Posterior vena cava (tissue), 2 donors: ENCODE data around the gene ADNP2. TPM values are rescaled to one million over a fixed set of nuclear protein-coding genes. Genes with fewer than 3 reads are reported as not detected.

Experiments
- DNase-seq: peaks from one replicate; pipeline ENCODE4 v3.0.0-alpha.2; 2020; ENCODE audit warnings: low spot score
- intact Hi-C, 2 donors: fragments of 100-400 bp; cut with DNase I; formaldehyde crosslinking; loops; one replicate each; pipeline versions ENCODE4 v1.14.1 to v1.14.2; 2022 to 2023
- total RNA-seq, 2 donors: library from RNA; stranded (reverse); fragmentation: NEBNext Ultra II Directional; extraction: Animal tissue kit (Norgen Biotek cat#: 25700); gene quantifications; one replicate each; pipeline ENCODE4 v1.2.1, GENCODE V29; 2021
- donor health status: DM: yes; HTN: yes; CAD: no.
- donor health status: DM: yes; HTN: yes; CAD: no.

Gene ADNP2
- total RNA-seq, 2 donors from 2014 or later = 15.3 to 19.6 TPM

GRCh38 chr18:80183273-80184050, 74.4 kb downstream of the ADNP2 start:
- intact Hi-C loops = no loop called here
- DNase-seq = no peak

GRCh38 chr18:80184243-80184772, 75.2 kb downstream of the ADNP2 start:
- DNase-seq = no peak
- intact Hi-C loops = no loop called here

- DNase-seq = no peak
- intact Hi-C loops = no loop called here
Measured at GRCh38 chr18:80185545-80185944, 76.5 kb downstream of the ADNP2 start.

- intact Hi-C loops = no loop called here
- no peak for DNase-seq
Measured at GRCh38 chr18:80187956-80188642, 79.0 kb downstream of the ADNP2 start.

GRCh38 chr18:80188643-80189530, 79.8 kb downstream of the ADNP2 start:
- DNase-seq = no peak
- intact Hi-C loops = no loop called here

- DNase-seq = no peak
- intact Hi-C loops = no loop called here
Measured at GRCh38 chr18:80189531-80189865, 80.4 kb downstream of the ADNP2 start.

Other genes with a start within 250 kb of the ADNP2 start
- gene SLC66A2, start 157.6 kb upstream of the ADNP2 start, total RNA-seq = 10 to 100 TPM; 32.0 to 36.8 TPM
- gene HSBP1L1, start 144.6 kb upstream of the ADNP2 start, total RNA-seq = 1 to 10 TPM; 3.9 to 5.9 TPM
- gene TXNL4A, start 120.7 kb upstream of the ADNP2 start, total RNA-seq = 10 to 100 TPM; 65.8 to 79.0 TPM
- 10 to 100 TPM; 15.8 to 17.4 TPM for gene RBFA, start 74.8 kb upstream of the ADNP2 start, total RNA-seq
- gene PARD6G, start 138.3 kb downstream of the ADNP2 start, total RNA-seq = 1 to 10 TPM; 5.1 to 6.7 TPM